Midbrain (tissue), 1 donor: Measurements from ENCODE around the gene DGKH.
A peak's percentile ranks its signal among the peaks of the same experiment; 100 is the strongest.
"Not testable (repeated sequence)": the region's sequence is repeated elsewhere in the genome, so short reads cannot be mapped to it uniquely, and the experiment has no call there.

ENCODE experiments used
- DNase-seq: peaks from one replicate; lab custom pipeline; 2025; lab: John Stamatoyannopoulos, UW

The DGKH gene

GRCh38 chr13:42110410-42111155 lies 62.1 kb downstream of the DGKH start:
- peak; percentile 73 for DNase-seq

- no peak for DNase-seq
These were observed 64.4 kb downstream of the DGKH start for GRCh38 chr13:42112864-42113263.

GRCh38 chr13:42113478-42113877 lies 65.0 kb downstream of the DGKH start:
- no peak for DNase-seq

GRCh38 chr13:42114278-42114677 lies 65.8 kb downstream of the DGKH start:
- no peak for DNase-seq

GRCh38 chr13:42114912-42115311 lies 66.5 kb downstream of the DGKH start:
- DNase-seq, result no peak

- no peak for DNase-seq
These were observed 67.8 kb downstream of the DGKH start for GRCh38 chr13:42116225-42116624.

GRCh38 chr13:42119041-42119440 lies 70.6 kb downstream of the DGKH start:
- DNase-seq, result no peak

GRCh38 chr13:42119875-42120274 lies 71.4 kb downstream of the DGKH start:
- DNase-seq, result no peak

GRCh38 chr13:42123600-42123999 lies 75.2 kb downstream of the DGKH start:
- DNase-seq, result no peak

- DNase-seq, result no peak
These were observed 76.6 kb downstream of the DGKH start for GRCh38 chr13:42125046-42125445.

- no peak for DNase-seq
These were observed 78.6 kb downstream of the DGKH start for GRCh38 chr13:42127047-42127446.

GRCh38 chr13:42129033-42129432 lies 80.6 kb downstream of the DGKH start:
- DNase-seq, result no peak

- DNase-seq, result no peak
These were observed 88.1 kb downstream of the DGKH start for GRCh38 chr13:42136518-42136917.

GRCh38 chr13:42137856-42138537 lies 89.5 kb downstream of the DGKH start:
- DNase-seq, result no peak

- no peak for DNase-seq
These were observed 92.0 kb downstream of the DGKH start for GRCh38 chr13:42140494-42140893.

- DNase-seq, result not testable (repeated sequence)
These were observed 92.6 kb downstream of the DGKH start for GRCh38 chr13:42141052-42141451.

- no peak for DNase-seq
These were observed 97.9 kb downstream of the DGKH start for GRCh38 chr13:42146359-42146758.

- no peak for DNase-seq
These were observed 100.1 kb downstream of the DGKH start for GRCh38 chr13:42148538-42148937.

- no peak for DNase-seq
These were observed 100.7 kb downstream of the DGKH start for GRCh38 chr13:42149136-42149535.

GRCh38 chr13:42151781-42152180 lies 103.3 kb downstream of the DGKH start:
- DNase-seq, result no peak

GRCh38 chr13:42152495-42152894 lies 104.0 kb downstream of the DGKH start:
- DNase-seq, result no peak

GRCh38 chr13:42153199-42154113 lies 105.0 kb downstream of the DGKH start:
- no peak for DNase-seq

- DNase-seq, result no peak
These were observed 106.8 kb downstream of the DGKH start for GRCh38 chr13:42155251-42155650.
